NOMO-1 treated with dmso at 0.1 percent for 144 hours (cell line): ENCODE results near the gene ACP6.
A peak's percentile ranks its signal among the peaks of the same experiment; 100 is the strongest.
"Not testable (repeated sequence)": the region's sequence is repeated elsewhere in the genome, so short reads cannot be mapped to it uniquely, and the experiment has no call there.

Source experiments
- DNase-seq: peaks from one replicate; lab custom pipeline; 2025; ENCODE audit not compliant: unreplicated experiment; lab: John Stamatoyannopoulos, UW

Gene ACP6

DNA sequence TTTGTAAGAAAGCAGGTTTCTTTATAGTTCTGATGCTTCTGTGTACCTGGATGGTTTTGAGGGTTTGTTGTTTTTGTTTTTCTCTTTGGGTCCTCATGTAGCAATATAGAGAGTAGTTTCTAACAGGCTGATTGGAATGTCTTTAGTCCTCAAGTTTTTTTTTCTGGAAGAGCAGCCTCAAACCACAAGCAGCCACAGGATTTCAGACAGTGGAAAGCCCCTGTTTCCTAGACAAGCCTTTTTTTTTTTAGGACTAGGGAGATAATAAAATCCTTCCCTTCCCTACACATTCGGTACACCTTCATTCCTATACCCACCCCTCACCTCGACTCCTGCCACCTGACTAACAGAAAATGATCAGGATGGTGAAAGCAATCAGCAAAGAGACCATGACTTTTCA, 47.6 kb downstream of the ACP6 start:
- no peak for DNase-seq

DNA sequence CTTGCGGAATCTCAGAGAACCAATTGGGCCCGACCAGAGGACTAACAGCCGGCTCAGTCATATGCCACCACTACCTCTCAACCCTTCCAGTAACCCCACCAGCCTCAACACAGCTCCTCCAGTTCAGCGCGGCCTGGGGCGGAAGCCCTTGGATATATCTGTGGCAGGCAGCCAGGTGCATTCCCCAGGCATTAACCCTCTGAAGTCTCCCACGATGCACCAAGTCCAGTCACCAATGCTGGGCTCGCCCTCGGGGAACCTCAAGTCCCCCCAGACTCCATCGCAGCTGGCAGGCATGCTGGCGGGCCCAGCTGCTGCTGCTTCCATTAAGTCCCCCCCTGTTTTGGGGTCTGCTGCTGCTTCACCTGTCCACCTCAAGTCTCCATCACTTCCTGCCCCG, 49.8 kb downstream of the ACP6 start:
- DNase-seq, result no peak

DNA sequence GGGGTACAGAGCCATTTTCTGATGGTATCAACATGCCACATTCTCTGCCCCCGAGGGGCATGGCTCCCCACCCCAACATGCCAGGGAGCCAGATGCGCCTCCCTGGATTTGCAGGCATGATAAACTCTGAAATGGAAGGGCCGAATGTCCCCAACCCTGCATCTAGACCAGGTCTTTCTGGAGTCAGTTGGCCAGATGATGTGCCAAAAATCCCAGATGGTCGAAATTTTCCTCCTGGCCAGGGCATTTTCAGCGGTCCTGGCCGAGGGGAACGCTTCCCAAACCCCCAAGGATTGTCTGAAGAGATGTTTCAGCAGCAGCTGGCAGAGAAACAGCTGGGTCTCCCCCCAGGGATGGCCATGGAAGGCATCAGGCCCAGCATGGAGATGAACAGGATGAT, 50.6 kb downstream of the ACP6 start:
- no peak for DNase-seq

- DNase-seq, result no peak
Observed at GRCh38 chr1:147618771-147619170, 51.6 kb downstream of the ACP6 start.

DNA sequence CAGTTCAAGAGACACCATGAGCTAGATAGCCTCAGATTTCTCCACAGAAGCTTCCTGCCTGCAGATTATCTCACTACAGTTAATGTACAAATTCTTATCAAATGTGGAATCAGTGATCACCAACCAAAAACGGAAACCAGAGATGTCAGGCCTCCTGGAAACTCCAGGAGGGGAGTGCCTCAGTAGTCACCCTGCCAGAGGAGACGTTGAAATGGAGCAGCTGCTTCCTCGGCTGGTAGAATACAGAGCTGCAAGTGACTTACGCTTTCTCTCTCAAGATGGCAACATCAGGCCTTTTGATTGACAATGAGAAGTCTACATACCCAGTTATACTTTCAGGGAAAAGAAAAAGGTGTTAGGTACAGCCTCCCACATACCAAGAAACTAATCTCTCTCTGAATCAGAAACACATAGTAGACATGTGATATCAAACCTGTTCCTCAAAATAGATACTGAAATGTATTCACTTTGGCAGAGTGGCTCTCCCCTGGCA, 52.2 kb downstream of the ACP6 start:
- DNase-seq, result no peak

- not testable (repeated sequence) for DNase-seq
Observed at GRCh38 chr1:147614966-147615365, 55.4 kb downstream of the ACP6 start.

DNA sequence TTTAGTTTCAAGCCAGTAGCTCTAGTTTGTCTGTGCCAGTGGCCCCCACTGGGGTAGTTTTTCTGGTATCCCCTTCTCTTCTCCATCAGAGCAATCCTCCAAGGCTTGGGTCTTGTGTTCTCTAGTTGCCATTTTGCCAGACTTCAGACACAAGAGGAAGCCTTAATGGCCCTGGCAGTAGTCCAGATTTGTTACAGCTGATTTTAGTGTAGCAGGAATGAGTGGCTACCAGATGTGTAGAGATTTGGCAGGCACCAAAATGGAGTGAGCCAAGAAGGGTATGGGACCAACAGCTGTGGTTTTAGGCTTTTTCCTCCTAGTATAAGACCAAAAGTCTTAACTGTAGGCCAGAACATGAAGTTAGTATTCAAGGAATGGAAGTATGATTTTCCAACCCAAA, 56.8 kb downstream of the ACP6 start:
- no peak for DNase-seq

GRCh38 chr1:147612366-147612765, 58.0 kb downstream of the ACP6 start:
- no peak for DNase-seq

DNA sequence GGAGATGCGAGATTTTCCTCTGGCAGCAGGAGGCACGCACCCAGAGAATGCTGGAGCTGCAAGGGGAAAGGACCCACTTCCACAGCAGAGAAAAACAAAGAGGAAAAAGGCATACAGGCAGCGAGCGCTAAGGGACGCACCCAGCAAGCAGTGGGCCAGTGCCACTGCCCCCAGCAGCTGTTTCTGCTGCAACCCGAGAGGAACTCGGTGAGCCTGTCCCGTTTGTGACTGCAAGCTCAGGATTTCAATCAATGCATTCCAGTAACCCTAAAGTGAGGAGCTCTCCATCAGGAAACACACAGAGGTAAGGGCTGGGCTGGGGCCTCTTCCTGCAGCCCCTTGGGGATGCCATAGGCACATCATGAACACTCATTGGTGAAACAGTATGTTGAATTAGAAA, 58.7 kb downstream of the ACP6 start:
- no peak for DNase-seq

DNA sequence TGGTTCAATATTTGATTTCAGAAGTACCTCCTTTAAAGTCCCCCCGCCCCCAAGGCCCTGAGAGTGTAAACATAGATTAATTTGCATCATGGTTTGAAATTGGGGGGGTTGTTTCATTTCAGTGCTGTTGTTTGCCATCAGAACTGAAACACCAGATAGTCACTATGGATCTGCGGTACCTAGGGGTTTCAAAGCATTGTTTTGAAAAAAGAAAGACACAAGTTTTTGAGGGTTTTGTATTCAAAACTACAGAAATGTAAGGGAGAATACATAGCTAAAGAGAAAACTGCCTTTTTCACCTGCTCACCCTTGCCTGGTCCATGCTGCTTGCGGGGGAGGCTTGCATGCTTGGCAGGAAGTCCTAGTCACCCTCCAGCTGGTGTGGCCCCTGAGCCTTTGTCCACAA, 59.3 kb downstream of the ACP6 start:
- no peak for DNase-seq

DNA sequence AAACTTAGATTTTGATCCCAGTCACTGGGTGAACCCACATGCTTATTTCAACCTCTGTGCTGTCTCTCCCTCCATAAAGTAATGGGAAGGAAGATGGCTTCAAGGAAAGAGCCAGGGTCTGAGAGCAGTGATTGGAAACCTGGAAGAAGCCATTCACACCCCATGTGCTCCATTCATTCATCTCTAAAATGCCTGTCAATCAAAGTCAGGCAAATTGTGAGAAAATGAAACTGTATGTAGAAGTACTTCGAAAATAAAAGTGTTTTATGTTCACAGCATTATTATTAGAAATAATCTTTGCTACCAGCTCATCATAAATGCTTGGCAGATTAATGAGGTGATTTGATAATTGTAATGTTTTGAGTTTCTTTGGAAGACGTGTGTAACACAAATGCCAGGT, 61.0 kb downstream of the ACP6 start:
- no peak for DNase-seq

- no peak for DNase-seq
Observed at GRCh38 chr1:147608596-147608995, 61.7 kb downstream of the ACP6 start.

GRCh38 chr1:147605591-147605990, 64.7 kb downstream of the ACP6 start:
- no peak for DNase-seq

- DNase-seq, result no peak
Observed at GRCh38 chr1:147603986-147604385, 66.3 kb downstream of the ACP6 start.

GRCh38 chr1:147600119-147601111, 69.9 kb downstream of the ACP6 start:
- no peak for DNase-seq

GRCh38 chr1:147599362-147600118, 70.8 kb downstream of the ACP6 start:
- peak; percentile 93 for DNase-seq

DNA sequence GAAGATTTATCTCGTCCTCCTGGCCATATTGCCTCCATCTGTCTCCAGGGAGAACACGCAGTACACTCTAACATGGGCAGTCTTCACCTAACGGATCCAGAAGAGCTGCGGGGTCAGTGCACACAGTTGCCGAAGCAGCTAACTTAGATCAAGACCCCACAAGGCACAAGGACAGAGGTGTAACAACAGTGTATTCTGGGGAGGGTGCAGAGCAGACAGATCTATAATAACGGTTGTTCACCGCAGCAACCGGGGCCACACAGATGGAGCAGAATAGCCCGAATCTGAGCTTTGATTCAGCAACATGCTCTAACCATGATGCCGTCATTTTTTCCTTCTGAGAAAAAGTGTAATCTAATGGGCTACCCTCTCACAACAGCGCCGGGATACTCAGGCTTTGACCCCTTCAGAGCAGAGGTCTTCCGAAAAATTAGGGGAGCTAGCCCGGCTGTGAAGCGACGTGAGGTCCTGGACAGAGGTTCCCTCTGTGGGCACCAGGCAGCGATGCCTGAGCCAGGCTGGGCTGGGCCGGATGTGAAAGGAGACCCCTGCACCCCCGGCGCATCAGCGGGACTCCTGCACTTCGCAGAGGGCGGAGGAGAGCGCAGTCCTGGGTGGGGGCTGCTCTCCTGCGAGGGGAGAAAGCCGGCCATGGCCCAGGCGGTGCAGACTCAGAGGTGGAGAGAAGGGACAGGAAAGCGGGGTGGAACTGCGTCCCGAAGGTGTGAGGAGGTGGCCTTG, 71.5 kb downstream of the ACP6 start:
- DNase-seq, result no peak

DNA sequence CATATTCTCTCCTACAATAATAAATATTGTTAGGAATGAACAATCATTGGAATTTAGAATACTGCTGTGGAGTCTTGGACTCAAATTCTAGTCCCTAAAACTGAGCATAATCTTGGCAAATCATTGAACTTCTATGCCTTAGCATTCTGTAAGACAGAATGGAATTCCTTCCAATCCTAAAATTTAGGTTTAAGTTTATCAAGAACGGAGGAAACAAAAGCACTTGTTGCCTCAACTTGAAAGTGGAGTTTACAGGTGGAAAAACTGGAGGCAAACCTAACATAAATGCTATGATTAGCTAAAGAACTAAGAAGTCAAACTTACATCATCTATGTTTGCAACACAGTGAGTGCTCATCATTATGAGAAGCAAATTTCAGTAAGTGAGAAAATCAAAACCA, 73.3 kb downstream of the ACP6 start:
- no peak for DNase-seq
